ENCODE results near the gene SEMA6D.

- TF ChIP-seq CTCF (IDR thresholded peaks at IDR 0.05) (no peak), POLR2A (IDR thresholded peaks at IDR 0.05) (no peak)
Measured at GRCh38 chr15:47727676-47728075, 10.4 kb downstream of the SEMA6D start.

Data from uterus (tissue), 2 donors.